GM12891 (cell line): ENCODE results near the gene EPG5.

ENCODE experiments used
- PAX5 ChIP-seq: IDR thresholded peaks from 2 replicates; pipeline ENCODE4 v1.6.1; 2011; ENCODE audit warnings: low read length, moderate library complexity, mild to moderate bottlenecking; ENCODE audit not compliant: insufficient read depth, severe bottlenecking
- POU2F2 ChIP-seq: IDR thresholded peaks from 2 replicates; pipeline ENCODE4 v1.6.1; 2011; ENCODE audit warnings: low read depth, mild to moderate bottlenecking, control low read depth, low read length, moderate library complexity
- TAF1 ChIP-seq: IDR thresholded peaks from 2 replicates; pipeline ENCODE4 v1.6.1; 2011; ENCODE audit warnings: low read depth, low read length, control low read depth

DNA sequence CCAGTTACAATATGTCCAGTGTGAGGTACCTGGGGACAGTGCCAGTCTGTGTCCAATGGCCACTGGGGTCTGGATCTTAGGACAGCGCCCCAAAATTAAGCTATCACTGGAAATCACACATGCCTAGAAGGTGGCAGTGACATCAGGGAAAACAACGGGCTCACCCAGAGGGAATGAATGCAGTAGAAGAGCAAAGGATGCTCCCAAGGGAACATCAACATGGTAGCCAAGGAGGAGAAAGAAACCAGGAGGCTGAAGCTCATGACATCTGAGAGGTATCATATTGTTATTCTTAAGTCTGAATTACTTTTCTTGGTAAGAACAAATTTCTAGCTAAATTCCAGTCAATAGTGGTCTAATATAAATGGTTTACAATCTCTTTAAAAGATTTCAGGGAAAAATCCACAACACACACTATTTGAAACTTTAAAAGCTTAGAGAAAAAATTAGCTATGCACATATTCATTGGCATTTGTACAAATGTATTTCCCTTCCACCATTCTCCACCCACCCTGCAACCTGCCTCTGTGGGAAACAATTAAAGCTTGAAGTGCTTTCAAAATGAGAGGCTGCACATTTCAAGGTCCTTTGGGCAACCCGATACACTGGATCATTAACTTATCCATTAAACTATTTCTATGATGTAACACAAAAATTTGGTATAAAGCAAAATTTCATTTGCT is 86.1 kb downstream of the EPG5 start:
- TF ChIP-seq TAF1 (no peak), POU2F2 (no peak), PAX5 (no peak)
